ENCODE results near the gene FBP1.

FBP1 gene

GRCh38 chr9:94622087-94622800, 17.1 kb downstream of the FBP1 start:
- Histone ChIP-seq H3K9me3 (ENCODE audit: insufficient read depth, low read depth, low read length) (no peaks in the 10 kb centered on the region), H3K27me3 (ENCODE audit: insufficient read depth, low read length, poor library complexity, severe bottlenecking) (no peaks in the 10 kb centered on the region), H3K9ac (ENCODE audit: low read depth, low read length, poor library complexity, severe bottlenecking) (no peak overlapping the region), H4K20me1 (ENCODE audit: insufficient read depth, low read length, poor library complexity, severe bottlenecking) (no peaks in the 10 kb centered on the region), H3K4me2 (ENCODE audit: low read depth, low read length, poor library complexity, severe bottlenecking) (no peak overlapping the region), H2AFZ (ENCODE audit: low read length) (no peak overlapping the region), H3F3A (ENCODE audit: low read depth) (no peaks in the 10 kb centered on the region), H3K4me1 (ENCODE audit: insufficient read depth, low read length, poor library complexity, severe bottlenecking) (peaks cover 3% of the 10 kb centered on the region), H3K79me2 (ENCODE audit: insufficient read depth, low read length) (no peaks in the 10 kb centered on the region), H3K9me2 (replicated peaks; ENCODE audit: low read depth, low read length) (no peaks in the 10 kb centered on the region), H3K4me3 (ENCODE audit: low read length, poor library complexity, severe bottlenecking) (no peak overlapping the region), H3K36me3 (ENCODE audit: insufficient read depth, low read length) (no peaks in the 10 kb centered on the region)
- no peak for TF ChIP-seq EZH2phosphoT487 (IDR thresholded peaks at IDR 0.05; ENCODE audit: borderline replicate concordance)
- no peak for TF ChIP-seq CTCF (conservative IDR thresholded peaks at IDR 0.05; ENCODE audit: low read length)

GRCh38 chr9:94619026-94619425, 20.3 kb downstream of the FBP1 start:
- Histone ChIP-seq H3K4me1 (ENCODE audit: insufficient read depth, low read length, poor library complexity, severe bottlenecking) (no peaks in the 10 kb centered on the region), H3K4me2 (ENCODE audit: low read depth, low read length, poor library complexity, severe bottlenecking) (no peak overlapping the region), H2AFZ (ENCODE audit: low read length) (no peak overlapping the region), H3K9me3 (ENCODE audit: insufficient read depth, low read depth, low read length) (no peaks in the 10 kb centered on the region), H3K4me3 (ENCODE audit: low read length, poor library complexity, severe bottlenecking) (no peak overlapping the region), H3K9me2 (replicated peaks; ENCODE audit: low read depth, low read length) (no peaks in the 10 kb centered on the region), H3K36me3 (ENCODE audit: insufficient read depth, low read length) (no peaks in the 10 kb centered on the region), H3K27me3 (ENCODE audit: insufficient read depth, low read length, poor library complexity, severe bottlenecking) (no peaks in the 10 kb centered on the region), H3F3A (ENCODE audit: low read depth) (no peaks in the 10 kb centered on the region), H4K20me1 (ENCODE audit: insufficient read depth, low read length, poor library complexity, severe bottlenecking) (no peaks in the 10 kb centered on the region), H3K9ac (ENCODE audit: low read depth, low read length, poor library complexity, severe bottlenecking) (no peak overlapping the region), H3K79me2 (ENCODE audit: insufficient read depth, low read length) (no peaks in the 10 kb centered on the region)
- TF ChIP-seq EZH2phosphoT487 (IDR thresholded peaks at IDR 0.05; ENCODE audit: borderline replicate concordance), result no peak
- no peak for TF ChIP-seq CTCF (conservative IDR thresholded peaks at IDR 0.05; ENCODE audit: low read length)

DNA sequence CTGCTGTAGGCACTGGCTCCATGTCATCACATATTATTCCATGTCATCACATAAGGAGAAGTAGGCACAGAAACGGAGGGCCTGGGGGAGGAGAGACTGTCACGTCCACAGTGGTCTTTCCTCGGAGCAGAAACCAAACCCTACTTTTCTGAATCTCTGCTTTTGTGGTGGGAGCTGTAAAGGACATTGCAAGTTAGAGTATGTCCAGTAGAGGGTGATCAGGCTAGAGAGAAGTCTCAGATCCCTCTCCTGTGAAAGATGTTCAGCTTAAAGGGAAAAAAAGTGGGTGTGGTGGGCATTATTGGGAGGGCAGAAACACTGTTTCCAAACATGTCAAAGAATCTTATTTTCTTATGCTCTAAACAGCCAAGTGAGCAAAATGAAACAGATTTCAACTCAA, 26.3 kb downstream of the FBP1 start:
- Histone ChIP-seq H3K4me2 (ENCODE audit: low read depth, low read length, poor library complexity, severe bottlenecking) (no peak overlapping the region), H3K27me3 (ENCODE audit: insufficient read depth, low read length, poor library complexity, severe bottlenecking) (peaks cover 32% of the 10 kb centered on the region), H3K9me3 (ENCODE audit: insufficient read depth, low read depth, low read length) (no peaks in the 10 kb centered on the region), H2AFZ (ENCODE audit: low read length) (no peak overlapping the region), H3K9me2 (replicated peaks; ENCODE audit: low read depth, low read length) (no peaks in the 10 kb centered on the region), H3K36me3 (ENCODE audit: insufficient read depth, low read length) (no peaks in the 10 kb centered on the region), H3K79me2 (ENCODE audit: insufficient read depth, low read length) (no peaks in the 10 kb centered on the region), H3K4me3 (ENCODE audit: low read length, poor library complexity, severe bottlenecking) (no peak overlapping the region), H3F3A (ENCODE audit: low read depth) (no peaks in the 10 kb centered on the region), H4K20me1 (ENCODE audit: insufficient read depth, low read length, poor library complexity, severe bottlenecking) (no peaks in the 10 kb centered on the region), H3K9ac (ENCODE audit: low read depth, low read length, poor library complexity, severe bottlenecking) (no peak overlapping the region), H3K4me1 (ENCODE audit: insufficient read depth, low read length, poor library complexity, severe bottlenecking) (peaks cover 6% of the 10 kb centered on the region)
- TF ChIP-seq CTCF (conservative IDR thresholded peaks at IDR 0.05; ENCODE audit: low read length) (0 out of 2 replicates have a peak, but pooled peaks have one; percentile 29), EZH2phosphoT487 (IDR thresholded peaks at IDR 0.05; ENCODE audit: borderline replicate concordance) (no peak)

All from Loucy (cell line).